PC-3 (cell line): ENCODE results near the gene RXFP3. TPM values are rescaled to one million over a fixed set of nuclear protein-coding genes. Genes with fewer than 3 reads are reported as not detected.

Experiments used
- ATAC-seq: fragments of 200-7000 bp; cut with Tn5 transposase; 2 replicates; pipeline ENCODE4 v1.9.1; 2020; ENCODE audit warnings: mild to moderate bottlenecking, moderate library complexity
- BruUV-seq: library from RNA; stranded (reverse); fragments of 400-500 nt; replicated peaks from 2 replicates; lab custom pipeline; 2021; lab: Mats Ljungman, UMichigan
- CTCF ChIA-PET: fragments of 300-600 bp; sonication (Branson Sonifier 250); formaldehyde crosslinking; loops from one replicate; lab custom pipeline; 2022; ENCODE audit warnings: antibody characterized with exemption; lab: Charles Lee
- POLR2A ChIA-PET: fragments of 300-600 bp; sonication (Branson Sonifier 250); formaldehyde crosslinking; loops from one replicate; lab custom pipeline; 2022; ENCODE audit warnings: antibody characterized with exemption; ENCODE audit not compliant: unreplicated experiment; lab: Charles Lee
- DNase-seq: peaks from one replicate; pipeline ENCODE4 v3.0.0-alpha.2; 2015
- H2AFZ ChIP-seq: fragments of 300-600 bp; sonication (generic); 2 replicates; pipeline ENCODE4 v1.6.0; 2016; ENCODE audit warnings: antibody characterized with exemption, low read length
- H3F3A ChIP-seq: fragments of 300-600 bp; sonication (generic); one replicate; pipeline ENCODE4 v1.6.0; 2017; ENCODE audit warnings: antibody characterized with exemption, low read length, control low read depth, mild to moderate bottlenecking; ENCODE audit not compliant: unreplicated experiment
- H3K27ac ChIP-seq: fragments of 300-600 bp; sonication (generic); 2 replicates; pipeline ENCODE4 v1.5.1; 2016; ENCODE audit warnings: mild to moderate bottlenecking, low read length
- H3K27me3 ChIP-seq: fragments of 300-600 bp; sonication (generic); 2 replicates; pipeline ENCODE4 v1.6.1; 2016; ENCODE audit warnings: low read length, mixed read lengths
- H3K36me3 ChIP-seq: fragments of 300-600 bp; sonication (generic); 2 replicates; pipeline ENCODE4 v1.6.1; 2016; ENCODE audit warnings: low read depth, mixed run types, low read length, mixed read lengths
- H3K4me1 ChIP-seq: fragments of 300-600 bp; sonication (generic); 2 replicates; pipeline ENCODE4 v1.5.1; 2016; ENCODE audit warnings: low read length; ENCODE audit not compliant: insufficient read depth
- H3K4me2 ChIP-seq: fragments of 300-600 bp; sonication (generic); 2 replicates; pipeline ENCODE4 v1.6.0; 2016; ENCODE audit warnings: low read length
- H3K4me3 ChIP-seq: fragments of 300-600 bp; sonication (generic); 2 replicates; pipeline ENCODE4 v1.5.1; 2016; ENCODE audit warnings: mild to moderate bottlenecking, low read length, mixed read lengths
- H3K79me2 ChIP-seq: fragments of 300-600 bp; sonication (generic); 2 replicates; pipeline ENCODE4 v1.6.1; 2017; ENCODE audit warnings: low read length, mixed read lengths
- H3K9ac ChIP-seq: fragments of 300-600 bp; sonication (generic); 2 replicates; pipeline ENCODE4 v1.6.0; 2016; ENCODE audit warnings: mild to moderate bottlenecking, low read length
- H3K9me2 ChIP-seq: fragments of 300-600 bp; sonication (generic); replicated peaks from 2 replicates; pipeline ENCODE4 v1.6.1; 2016; ENCODE audit warnings: mixed run types, low read length, mixed read lengths
- H3K9me3 ChIP-seq: fragments of 300-600 bp; sonication (generic); 2 replicates; pipeline ENCODE4 v1.6.1; 2016; ENCODE audit warnings: low read length, mixed read lengths
- H4K20me1 ChIP-seq: fragments of 300-600 bp; sonication (generic); 2 replicates; pipeline ENCODE4 v1.6.1; 2016; ENCODE audit warnings: low read length, mixed read lengths
- EZH2 ChIP-seq: fragments of 300-600 bp; sonication (generic); IDR thresholded peaks from one replicate; pipeline ENCODE4 v1.6.1; 2017; ENCODE audit warnings: antibody characterized with exemption, mild to moderate bottlenecking, low read length; ENCODE audit not compliant: unreplicated experiment
- EZH2phosphoT487 ChIP-seq: fragments of 300-600 bp; sonication (generic); IDR thresholded peaks from 2 replicates; pipeline ENCODE4 v1.6.1; 2018; ENCODE audit warnings: mild to moderate bottlenecking, antibody characterized with exemption, low read length, borderline replicate concordance
- intact Hi-C: fragments of 100-400 bp; cut with micrococcal nuclease; formaldehyde crosslinking; loops from 2 replicates; pipeline ENCODE4 v1.9.0; 2023
- total RNA-seq: library from RNA; depleted of rRNA; stranded (reverse); fragments of >200 nt; gene quantifications from 2 replicates; pipeline ENCODE4 v1.2.3, GENCODE V29; 2014
- TF ChIP-seq, protein P1 (sequence below): fragments of 300-600 bp; sonication (generic); conservative IDR thresholded peaks from 2 replicates; pipeline ENCODE4 v1.5.1; 2017; ENCODE audit warnings: antibody characterized with exemption, low read depth, mild to moderate bottlenecking, low read length

Gene RXFP3
- total RNA-seq, 1 experiment from 2014 or later: not detected

DNA sequence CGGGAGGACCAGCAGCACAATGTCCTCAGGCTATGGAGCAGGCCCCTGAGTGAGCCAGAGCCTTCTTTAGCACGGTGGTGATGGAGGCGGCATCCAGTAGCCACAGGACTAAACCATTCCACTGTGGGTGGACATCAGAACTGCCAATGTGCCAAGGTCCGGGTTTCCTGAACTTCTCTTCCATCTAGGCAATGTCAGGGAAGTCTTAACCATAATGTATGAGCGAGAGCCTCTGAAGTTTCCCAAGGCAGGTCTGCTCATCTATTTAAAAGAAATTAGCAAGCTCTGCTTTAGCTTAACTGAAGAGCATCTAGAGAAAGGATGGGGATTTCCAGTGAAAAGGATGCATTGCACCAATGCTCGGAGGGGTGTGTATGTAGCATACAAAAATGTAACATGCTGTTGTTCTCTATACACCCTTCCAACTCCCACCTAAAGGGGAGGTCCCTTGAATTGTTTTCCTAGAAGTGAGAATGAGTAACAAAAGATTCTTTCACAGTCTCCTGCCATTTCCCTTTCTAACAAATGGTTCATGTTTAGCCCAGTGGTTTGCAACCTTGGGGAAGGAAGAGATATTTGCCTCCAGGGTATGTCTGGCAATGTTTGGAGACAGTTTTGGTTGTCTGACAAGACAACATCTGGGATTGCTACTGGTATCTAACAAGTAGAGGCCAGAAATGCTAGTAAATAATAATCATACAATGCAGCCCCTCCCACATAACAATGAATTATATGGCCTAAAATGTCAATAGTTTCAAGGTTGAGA, 6.1 kb upstream of the RXFP3 start:
- ATAC-seq: no peak
- BruUV-seq: no TSS peak
- CTCF ChIA-PET: no interaction called here

DNA sequence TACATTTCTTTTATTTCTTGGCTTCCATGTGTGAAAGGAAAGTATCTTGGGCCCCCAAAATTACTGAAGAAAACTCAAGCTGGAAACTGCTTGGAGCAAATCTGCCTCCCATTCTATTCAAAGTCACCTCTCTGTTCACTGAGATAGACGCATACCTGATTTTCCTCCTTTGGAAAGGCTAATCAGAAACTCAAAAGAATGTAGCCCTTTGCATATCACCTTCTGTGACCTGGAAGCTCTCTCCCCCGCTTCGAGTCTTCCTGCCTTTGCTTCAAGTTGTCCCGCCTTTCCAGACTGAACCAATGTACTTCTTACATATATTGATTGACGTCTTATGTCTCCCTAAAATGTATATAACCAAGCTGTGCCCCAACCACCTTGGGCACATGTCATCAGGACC, 5.0 kb upstream of the RXFP3 start:
- no TSS peak for BruUV-seq
- H4K20me1 ChIP-seq: no peaks in the 10 kb centered on the region
- no peak overlapping the region for H3K9ac ChIP-seq
- no peak overlapping the region for H2AFZ ChIP-seq
- H3F3A ChIP-seq: no peaks in the 10 kb centered on the region
- H3K27me3 ChIP-seq: no peaks in the 10 kb centered on the region
- no peak overlapping the region for H3K27ac ChIP-seq
- ChIA-PET POLR2A (no interaction called here), CTCF (no interaction called here)
- no peaks in the 10 kb centered on the region for H3K36me3 ChIP-seq
- no peaks in the 10 kb centered on the region for H3K9me2 ChIP-seq
- TF ChIP-seq EZH2phosphoT487: no peak
- TF ChIP-seq EZH2: no peak
- TF ChIP-seq, protein P1, sequence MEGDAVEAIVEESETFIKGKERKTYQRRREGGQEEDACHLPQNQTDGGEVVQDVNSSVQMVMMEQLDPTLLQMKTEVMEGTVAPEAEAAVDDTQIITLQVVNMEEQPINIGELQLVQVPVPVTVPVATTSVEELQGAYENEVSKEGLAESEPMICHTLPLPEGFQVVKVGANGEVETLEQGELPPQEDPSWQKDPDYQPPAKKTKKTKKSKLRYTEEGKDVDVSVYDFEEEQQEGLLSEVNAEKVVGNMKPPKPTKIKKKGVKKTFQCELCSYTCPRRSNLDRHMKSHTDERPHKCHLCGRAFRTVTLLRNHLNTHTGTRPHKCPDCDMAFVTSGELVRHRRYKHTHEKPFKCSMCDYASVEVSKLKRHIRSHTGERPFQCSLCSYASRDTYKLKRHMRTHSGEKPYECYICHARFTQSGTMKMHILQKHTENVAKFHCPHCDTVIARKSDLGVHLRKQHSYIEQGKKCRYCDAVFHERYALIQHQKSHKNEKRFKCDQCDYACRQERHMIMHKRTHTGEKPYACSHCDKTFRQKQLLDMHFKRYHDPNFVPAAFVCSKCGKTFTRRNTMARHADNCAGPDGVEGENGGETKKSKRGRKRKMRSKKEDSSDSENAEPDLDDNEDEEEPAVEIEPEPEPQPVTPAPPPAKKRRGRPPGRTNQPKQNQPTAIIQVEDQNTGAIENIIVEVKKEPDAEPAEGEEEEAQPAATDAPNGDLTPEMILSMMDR: no peak
- intact Hi-C loops: no loop called here
- no peak for ATAC-seq
- peaks cover 14% of the 10 kb centered on the region for H3K4me1 ChIP-seq
- no peaks in the 10 kb centered on the region for H3K79me2 ChIP-seq
- no peaks in the 10 kb centered on the region for H3K9me3 ChIP-seq
- H3K4me2 ChIP-seq: no peak overlapping the region
- DNase-seq: no peak
- H3K4me3 ChIP-seq: no peak overlapping the region

More for the DNA sequence above, 6.1 kb upstream of the RXFP3 start:
- Histone ChIP-seq H3K27ac (no peak overlapping the region), H2AFZ (no peak overlapping the region), H3K4me3 (no peak overlapping the region), H3K79me2 (no peaks in the 10 kb centered on the region), H3K27me3 (no peaks in the 10 kb centered on the region), H3K9me3 (no peaks in the 10 kb centered on the region), H3K4me2 (no peak overlapping the region), H3F3A (no peaks in the 10 kb centered on the region), H3K9me2 (no peaks in the 10 kb centered on the region), H3K36me3 (no peaks in the 10 kb centered on the region), H3K4me1 (peaks cover 14% of the 10 kb centered on the region), H4K20me1 (no peaks in the 10 kb centered on the region), H3K9ac (no peak overlapping the region)
- DNase-seq: no peak
- intact Hi-C loops: no loop called here
- TF ChIP-seq EZH2phosphoT487: no peak
- POLR2A ChIA-PET: no interaction called here

DNA sequence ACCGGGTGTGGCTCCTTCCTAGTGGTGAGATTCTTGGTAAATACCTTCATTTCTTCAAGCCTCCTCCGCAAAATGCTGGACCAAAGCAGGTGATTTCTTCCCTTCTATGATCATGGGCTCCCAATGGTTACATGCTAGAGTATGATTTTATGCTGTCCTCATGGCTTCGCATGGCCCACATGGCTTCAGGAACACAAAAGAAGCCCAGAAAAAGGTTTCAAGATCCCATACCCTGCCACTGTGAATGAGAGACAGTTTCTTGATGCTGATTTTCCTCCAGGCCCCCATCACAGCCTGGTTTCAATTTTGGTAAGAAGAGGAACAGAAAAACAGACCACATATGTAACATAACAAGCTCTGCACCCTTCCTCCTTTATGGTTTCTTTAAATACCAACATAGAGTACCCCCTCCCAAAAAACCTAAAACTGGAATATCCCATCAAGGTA, 2.4 kb upstream of the RXFP3 start:
- Histone ChIP-seq H3K4me1 (peaks cover 14% of the 10 kb centered on the region), H3K9ac (no peak overlapping the region), H3K4me3 (no peak overlapping the region), H3F3A (no peaks in the 10 kb centered on the region), H3K4me2 (no peak overlapping the region), H3K9me3 (no peaks in the 10 kb centered on the region), H3K27ac (no peak overlapping the region), H3K36me3 (no peaks in the 10 kb centered on the region), H3K27me3 (no peaks in the 10 kb centered on the region), H3K79me2 (no peaks in the 10 kb centered on the region), H4K20me1 (no peaks in the 10 kb centered on the region), H3K9me2 (no peaks in the 10 kb centered on the region), H2AFZ (no peak overlapping the region)
- CTCF ChIA-PET: no interaction called here
- POLR2A ChIA-PET: no interaction called here
- ATAC-seq (no peak), DNase-seq (no peak)
- no TSS peak for BruUV-seq
- TF ChIP-seq EZH2phosphoT487: no peak
- TF ChIP-seq, protein P1: no peak
- no peak for TF ChIP-seq EZH2
- intact Hi-C loops: loop anchor here (1.0 kb wide), 3 partner anchors 345 to 497 kb away; no protein-coding TSS in a partner anchor
